Stimulated activated CD8-positive, alpha-beta memory T cell treated with anti-CD3 and anti-CD28 coated beads, Interleukin-7, amount 100 ng/mL, for 1 hour (primary cell): ENCODE data around the gene SH3BP4.

ENCODE experiments used
- DNase-seq, 2 donors: peaks; one replicate each; pipeline ENCODE4 v3.0.0-alpha.2; 2020; ENCODE audit warnings: low read depth in 2 of 2

Gene SH3BP4

DNA sequence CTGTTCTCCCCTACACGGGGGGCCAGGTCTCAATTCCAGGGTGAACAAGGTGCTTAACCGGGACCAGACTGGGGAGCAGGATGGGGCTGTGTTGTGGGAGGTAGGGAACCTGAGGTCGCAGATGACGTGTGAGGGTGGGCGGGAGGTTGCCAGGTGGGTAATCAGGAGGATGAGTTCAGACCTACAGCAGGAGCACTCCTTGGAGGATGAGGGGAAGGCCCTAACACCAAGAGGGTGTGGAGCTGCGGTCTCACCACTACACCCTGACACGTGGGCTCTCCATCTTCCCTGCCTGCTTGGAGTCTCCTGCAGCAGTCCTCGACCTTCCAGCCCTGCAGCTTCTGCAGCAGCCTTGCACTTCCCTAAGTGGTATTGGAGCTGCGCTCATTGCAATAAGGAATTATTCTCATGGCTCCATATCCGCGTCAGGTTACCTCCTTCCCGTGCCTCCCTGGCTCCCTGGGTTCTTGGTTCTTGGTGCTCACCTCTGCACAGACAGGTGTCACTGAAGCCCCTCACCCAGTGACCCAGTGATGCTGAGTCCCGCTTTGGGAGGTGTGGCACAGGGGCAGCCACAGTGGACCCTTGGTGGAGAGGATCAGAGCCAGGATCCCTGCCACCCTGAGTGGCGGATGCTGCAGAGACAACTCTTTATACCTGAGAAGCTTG, 15.5 kb downstream of the SH3BP4 start:
- DNase-seq: no peak

- no peak for DNase-seq
These were observed 16.0 kb downstream of the SH3BP4 start for GRCh38 chr2:234967870-234968208.

GRCh38 chr2:234968631-234969305, 17.0 kb downstream of the SH3BP4 start:
- DNase-seq: no peak

- DNase-seq: no peak
These were observed 17.7 kb downstream of the SH3BP4 start for GRCh38 chr2:234969306-234970098.

DNA sequence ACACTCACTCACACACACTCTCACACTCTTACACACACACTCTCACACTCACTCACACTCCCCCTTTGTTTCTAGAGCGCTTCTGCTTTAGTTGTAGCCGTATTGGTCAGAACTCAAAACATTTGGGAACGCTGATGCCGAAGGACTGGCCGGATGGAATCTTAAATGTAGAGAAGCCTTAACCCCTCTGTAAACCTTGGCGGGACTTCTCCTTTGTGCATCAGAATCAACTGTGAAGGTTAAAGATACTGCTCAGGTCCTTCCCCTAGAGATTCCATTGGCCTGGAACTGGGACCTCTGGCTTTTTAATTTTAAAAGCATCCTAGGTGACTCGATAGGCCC, 18.3 kb downstream of the SH3BP4 start:
- no peak for DNase-seq

GRCh38 chr2:234970477-234970882, 18.7 kb downstream of the SH3BP4 start:
- no peak for DNase-seq

- no peak for DNase-seq
These were observed 19.7 kb downstream of the SH3BP4 start for GRCh38 chr2:234971496-234971895.

GRCh38 chr2:234973008-234973407, 21.2 kb downstream of the SH3BP4 start:
- DNase-seq: no peak

- no peak for DNase-seq
These were observed 22.9 kb downstream of the SH3BP4 start for GRCh38 chr2:234974501-234975385.

DNA sequence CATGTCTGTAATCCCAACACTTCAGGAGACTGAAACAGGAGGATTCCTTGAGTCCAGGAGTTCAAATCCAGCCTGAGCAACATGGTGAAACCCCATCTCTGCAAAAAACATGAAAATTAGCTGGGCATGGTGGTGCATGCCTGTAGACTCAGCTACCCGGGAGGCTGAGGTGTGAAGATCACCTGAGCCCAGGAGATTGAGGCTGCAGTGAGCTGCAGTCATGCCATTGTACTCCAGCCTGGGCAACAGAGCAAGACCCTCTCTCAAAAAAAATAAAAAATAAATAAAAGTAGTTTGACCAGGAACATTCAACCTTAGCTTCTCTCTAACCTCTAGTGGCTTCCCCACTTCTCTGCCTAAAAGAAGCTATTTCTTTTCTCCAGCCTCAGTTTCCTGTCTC, 23.8 kb downstream of the SH3BP4 start:
- no peak for DNase-seq

DNA sequence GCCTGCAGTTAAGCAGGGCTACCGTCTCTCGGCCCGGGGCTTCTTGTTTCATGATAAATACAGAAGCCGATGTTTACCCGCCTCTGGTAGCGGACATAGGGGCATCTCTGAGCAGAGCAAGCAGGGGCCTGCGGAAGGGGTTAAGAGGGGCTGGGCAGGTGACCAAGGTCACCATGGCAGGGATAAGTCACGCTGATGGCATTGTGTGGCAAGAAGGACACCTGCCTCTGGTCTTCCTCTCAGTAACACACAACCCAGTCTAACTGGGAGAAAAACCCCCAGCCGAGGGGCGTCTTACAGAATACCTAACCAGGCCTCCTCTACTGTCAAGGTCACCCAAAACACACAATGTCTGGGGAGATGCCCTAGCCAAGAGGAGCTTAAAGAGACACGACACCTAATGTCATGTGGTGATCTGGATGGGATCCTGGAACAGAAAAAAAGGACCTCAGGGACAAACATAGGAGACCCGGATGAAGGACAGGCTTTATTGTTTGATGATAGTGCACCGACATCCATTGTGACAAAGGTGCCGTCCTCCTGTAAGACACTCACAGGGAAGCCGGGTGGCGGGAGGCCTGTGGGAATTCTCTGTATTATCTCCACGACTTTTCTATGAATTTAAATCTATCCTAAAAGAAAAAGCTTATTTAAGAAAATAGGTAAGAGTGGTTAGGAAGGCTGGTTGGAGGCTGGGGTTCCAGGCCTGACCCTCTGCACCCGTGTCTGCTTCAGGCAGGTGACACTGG, 24.8 kb downstream of the SH3BP4 start:
- DNase-seq: no peak

DNA sequence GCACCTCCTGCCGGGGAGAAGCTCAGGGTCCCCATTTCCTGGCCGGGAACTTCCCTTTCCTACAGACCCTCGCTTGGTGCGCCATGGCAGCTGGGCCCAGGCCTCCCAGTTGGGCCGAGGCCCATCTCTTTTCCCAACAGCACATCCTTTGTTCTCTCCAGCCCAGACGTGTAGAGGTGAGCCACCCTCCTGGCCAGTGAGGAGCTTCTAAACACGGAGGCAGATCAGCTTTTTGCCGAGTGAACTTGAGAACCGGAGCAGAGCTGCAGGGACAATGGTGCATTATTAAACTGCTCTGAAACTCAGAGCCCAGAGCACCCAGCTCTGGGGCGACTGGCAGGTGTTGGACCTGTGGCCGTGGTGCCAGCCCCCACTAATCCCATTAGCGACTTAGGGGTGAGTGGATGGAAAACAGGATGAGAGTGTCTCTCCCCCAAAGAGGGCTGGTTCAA, 25.4 kb downstream of the SH3BP4 start:
- no peak for DNase-seq

- no peak for DNase-seq
These were observed 26.8 kb downstream of the SH3BP4 start for GRCh38 chr2:234978466-234979203.

- DNase-seq: no peak
These were observed 27.7 kb downstream of the SH3BP4 start for GRCh38 chr2:234979204-234980167.

DNA sequence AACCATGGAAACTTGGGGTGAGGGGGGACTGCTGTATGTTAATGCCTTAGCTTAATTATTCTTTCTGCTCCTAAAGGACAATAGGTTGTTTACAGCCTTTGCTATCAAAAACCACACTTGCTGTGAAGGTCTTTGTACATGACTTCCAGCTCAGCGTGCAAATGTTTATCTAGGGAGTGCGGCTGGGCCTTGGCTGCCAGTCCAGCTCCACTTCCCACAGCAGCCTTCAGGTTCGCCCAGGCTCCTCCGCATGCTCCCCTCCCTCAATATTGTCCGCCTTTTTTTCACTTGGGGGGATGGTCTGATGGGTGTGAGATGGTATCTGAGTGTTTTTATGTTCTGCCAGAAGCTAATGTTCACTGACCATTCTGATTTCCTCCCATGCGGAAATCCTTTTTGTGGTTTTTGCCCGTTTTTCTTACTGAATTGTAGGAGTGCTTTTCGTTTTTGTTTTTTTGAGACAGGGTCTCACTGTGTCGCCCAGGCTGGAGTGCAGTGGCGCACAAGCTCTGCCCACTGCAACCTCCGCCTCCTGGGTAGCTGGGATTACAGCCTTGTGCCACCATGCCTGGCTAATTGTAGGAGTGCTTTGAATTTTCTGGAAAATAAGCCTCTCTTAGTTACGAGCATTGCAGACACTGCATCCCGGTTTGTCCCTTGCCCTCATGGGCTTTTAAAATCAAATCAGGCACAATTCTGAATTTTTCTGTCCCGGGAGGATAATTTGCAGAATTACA, 28.8 kb downstream of the SH3BP4 start:
- DNase-seq: no peak

GRCh38 chr2:234981197-234982095, 29.6 kb downstream of the SH3BP4 start:
- no peak for DNase-seq

DNA sequence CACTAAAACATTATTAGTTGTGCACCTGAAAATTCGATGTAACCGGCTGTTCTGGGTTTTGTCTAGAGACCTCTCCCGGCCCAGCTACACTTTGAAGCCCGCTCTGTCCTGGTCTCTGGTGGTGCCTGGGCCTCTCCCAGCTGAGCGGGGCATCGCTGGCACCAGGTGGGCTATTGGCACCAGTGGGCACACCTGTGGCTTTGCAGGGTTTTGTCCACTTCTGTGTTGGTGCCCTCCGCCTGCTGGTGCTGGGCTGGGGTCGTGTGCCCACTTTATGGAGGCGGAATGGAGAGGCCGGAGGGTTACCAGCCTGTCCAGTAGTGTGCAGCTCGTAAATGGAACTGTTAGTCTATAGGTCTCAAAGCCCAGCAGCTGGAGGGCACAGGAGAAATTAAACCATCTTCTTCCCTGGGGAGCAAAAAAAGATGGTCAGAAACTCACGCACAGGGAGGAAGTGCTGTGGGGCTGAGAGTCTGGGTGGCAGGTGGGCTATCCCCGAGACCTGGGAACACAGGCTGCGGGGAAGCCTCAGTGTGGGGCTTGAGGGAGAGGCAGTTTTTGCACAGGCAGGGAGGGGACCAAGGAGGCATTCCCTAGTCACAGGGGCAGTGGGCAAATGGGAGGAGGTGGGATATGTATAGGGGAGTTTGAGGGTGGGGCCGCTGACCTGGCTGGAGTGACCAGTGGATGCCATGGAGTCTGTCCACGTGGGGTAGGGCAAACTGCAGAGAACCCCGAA, 30.4 kb downstream of the SH3BP4 start:
- DNase-seq: no peak
